GM12878 (cell line): ENCODE results near the gene ARHGAP26. TPM values are rescaled to one million over a fixed set of nuclear protein-coding genes. Genes with fewer than 3 reads are reported as not detected.
A peak's percentile ranks its signal among the peaks of the same experiment; 100 is the strongest.

ENCODE experiments used
- ATAC-seq: fragments of 200-7000 bp; cut with Tn5 transposase; 3 replicates; pipeline ENCODE4 v1.9.1; 2020; ENCODE audit warnings: mild to moderate bottlenecking, moderate library complexity
- BruUV-seq: library from RNA; stranded (reverse); fragments of 400-500 nt; replicated peaks from 2 replicates; lab custom pipeline; 2021; lab: Mats Ljungman, UMichigan
- CTCF ChIA-PET: fragments of 300-600 bp; sonication (Branson Sonifier 250); formaldehyde crosslinking; extraction: SDS; loops from one replicate; lab custom pipeline; 2021; ENCODE audit warnings: inconsistent platforms; lab: Yijun Ruan, JAX
- POLR2A ChIA-PET: fragments of 350-600 bp; formaldehyde crosslinking; extraction: SDS; loops from one replicate; lab custom pipeline; 2021; ENCODE audit warnings: inconsistent platforms; lab: Charles Lee
- RAD21 ChIA-PET: fragments of 300-600 bp; sonication (Branson Sonifier 250); formaldehyde crosslinking; loops from one replicate; lab custom pipeline; 2023; ENCODE audit warnings: antibody characterized with exemption; ENCODE audit not compliant: unreplicated experiment; lab: Charles Lee
- SMC1A ChIA-PET: fragments of 300-600 bp; sonication (Branson Sonifier 250); formaldehyde crosslinking; loops from one replicate; lab custom pipeline; 2023; ENCODE audit not compliant: unreplicated experiment, uncharacterized antibody; lab: Charles Lee
- DNase-seq: peaks from one replicate; pipeline ENCODE4 v3.0.0-alpha.2; 2011; ENCODE audit warnings: low read depth, low spot score
- FAIRE-seq: peaks from 3 replicates; lab custom pipeline; 2011; peaks lifted over from hg19 to GRCh38; lab: Jason Lieb, UNC
- H2AFZ ChIP-seq: 2 replicates; pipeline ENCODE4 v1.6.0; 2011; ENCODE audit warnings: low read depth, low read length, control low read depth; ENCODE audit not compliant: control insufficient read depth
- H3K27ac ChIP-seq: 2 replicates; pipeline ENCODE4 v1.5.1; 2011; ENCODE audit warnings: control low read depth; ENCODE audit not compliant: control insufficient read depth, insufficient read depth
- H3K27me3 ChIP-seq, 2 experiments: replicated peaks in 1 of 2; 2 replicates each; pipeline versions ENCODE4 v1.6.0 to v1.6.1; 2011; ENCODE audit warnings: low read length in 1 of 2; ENCODE audit not compliant: control insufficient read depth in 2 of 2, insufficient read depth in 2 of 2
- H3K36me3 ChIP-seq, 2 experiments: 2 replicates each; pipeline ENCODE4 v1.5.1; 2011; ENCODE audit warnings: low read length in 1 of 2; ENCODE audit not compliant: control insufficient read depth in 2 of 2, insufficient read depth in 2 of 2
- H3K4me1 ChIP-seq: 2 replicates; pipeline ENCODE4 v1.6.1; 2011; ENCODE audit warnings: mild to moderate bottlenecking, low read length, moderate library complexity, mixed read lengths; ENCODE audit not compliant: control insufficient read depth, insufficient read depth
- H3K4me2 ChIP-seq: 2 replicates; pipeline ENCODE4 v1.6.0; 2011; ENCODE audit warnings: control low read depth; ENCODE audit not compliant: control insufficient read depth, insufficient read depth
- H3K4me3 ChIP-seq: fragments of 200-600 bp; sonication (generic); 2 replicates; pipeline ENCODE4 v1.5.1; 2016
- H3K79me2 ChIP-seq: 2 replicates; pipeline ENCODE4 v1.6.0; 2011; ENCODE audit warnings: low read length; ENCODE audit not compliant: control insufficient read depth, insufficient read depth
- H3K9ac ChIP-seq: 2 replicates; pipeline ENCODE4 v1.8.0; 2011; ENCODE audit warnings: low read length, control low read depth, mixed read lengths; ENCODE audit not compliant: control insufficient read depth, insufficient read depth
- H3K9me3 ChIP-seq: replicated peaks from 3 replicates; pipeline ENCODE4 v1.5.1; 2011; ENCODE audit warnings: mild to moderate bottlenecking, low read length; ENCODE audit not compliant: control insufficient read depth, insufficient read depth
- H4K20me1 ChIP-seq: 2 replicates; pipeline ENCODE4 v1.6.0; 2011; ENCODE audit not compliant: control insufficient read depth, insufficient read depth
- ATF2 ChIP-seq: IDR thresholded peaks from 2 replicates; pipeline ENCODE4 v1.6.1; 2012; ENCODE audit warnings: low read length, inconsistent platforms
- ATF7 ChIP-seq: fragments of 450-650 bp; IDR thresholded peaks from 2 replicates; pipeline ENCODE4 v1.6.1; 2016; ENCODE audit warnings: low read depth, mild to moderate bottlenecking
- ETV6 ChIP-seq, 2 experiments: fragments of 450-650 bp in 1 of 2; IDR thresholded peaks in 1 of 2; conservative IDR thresholded peaks in 1 of 2; 2 replicates each; pipeline ENCODE4 v1.6.1; 2014; ENCODE audit warnings: antibody characterized with exemption in 1 of 2, borderline replicate concordance in 1 of 2, low read depth in 1 of 2, mild to moderate bottlenecking in 1 of 2, moderate library complexity in 1 of 2
- FOXM1 ChIP-seq: IDR thresholded peaks from 2 replicates; pipeline ENCODE4 v1.6.1; 2012; ENCODE audit warnings: low read depth, mild to moderate bottlenecking, inconsistent platforms, low read length, moderate library complexity
- IKZF1 ChIP-seq: fragments of 450-650 bp; conservative IDR thresholded peaks from 2 replicates; pipeline ENCODE4 v1.6.1; 2017; ENCODE audit warnings: antibody characterized with exemption, mild to moderate bottlenecking
- MTA2 ChIP-seq: fragments of 450-650 bp; IDR thresholded peaks from 2 replicates; pipeline ENCODE4 v1.6.1; 2016; ENCODE audit warnings: low read depth, mild to moderate bottlenecking, moderate library complexity
- PRDM15 ChIP-seq: fragments of 450-650 bp; formaldehyde crosslinking; IDR thresholded peaks from 2 replicates; pipeline ENCODE4 v1.4.0; 2020; ENCODE audit warnings: mild to moderate bottlenecking, moderate library complexity
- STAT1 ChIP-seq: fragments of 450-650 bp; conservative IDR thresholded peaks from 2 replicates; pipeline ENCODE4 v1.6.1; 2014; ENCODE audit warnings: antibody characterized with exemption, mild to moderate bottlenecking
- ZBTB4 ChIP-seq: fragments of 450-650 bp; formaldehyde crosslinking; IDR thresholded peaks from 2 replicates; pipeline ENCODE4 v1.4.0; 2022; ENCODE audit warnings: mild to moderate bottlenecking, moderate library complexity
- ZNF384 ChIP-seq: IDR thresholded peaks from 2 replicates; pipeline ENCODE4 v1.6.1; 2012; ENCODE audit warnings: low read depth, mild to moderate bottlenecking, low read length, improper control_type of control experiment, borderline replicate concordance
- WGBS: methylation state at CpG from one replicate; pipeline ENCODE4 v1.1.6; 2016; ENCODE audit warnings: low lambda C conversion rate; ENCODE audit not compliant: insufficient replicate concordance, insufficient coverage; ENCODE audit errors: missing lambda C conversion rate; 5-methylcytosine and 5-hydroxymethylcytosine counted together
- in situ Hi-C: fragments of 300-500 bp; cut with MboI; formaldehyde crosslinking; loops from 9 replicates; pipeline ENCODE4 v1.14.3; 2018; ENCODE audit warnings: mixed read lengths
- intact Hi-C: fragments of 100-400 bp; cut with micrococcal nuclease; formaldehyde crosslinking; loops from one replicate; pipeline ENCODE4 v1.14.2; 2022; ENCODE audit not compliant: unreplicated experiment
- polyA plus RNA-seq, 11 experiments: library from polyadenylated mRNA; depleted of rRNA in 4 of 11; unstranded in 6 of 11; stranded (reverse) in 5 of 11; fragments of >200 nt; fragmentation: Nextera tagmentation in 4 of 11; fragmentation: Illumina TruSeq in 1 of 11; extraction: Ambion mirVana in 4 of 11; extraction: Trizol in 1 of 11; gene quantifications; 1 replicate in 1 of 11; 2 replicates in 10 of 11; pipeline versions ENCODE4 v1.2.1 to v1.2.3, GENCODE V29; 2011 to 2016; ENCODE audit warnings: inconsistent platforms in 2 of 11, missing spikeins in 2 of 11, low read depth in 1 of 11
- total RNA-seq, 4 experiments: library from RNA; depleted of rRNA in 3 of 4; stranded (reverse); fragments of >200 nt in 3 of 4; fragmentation: Illumina TruSeq in 1 of 4; extraction: Trizol in 1 of 4; gene quantifications; 2 replicates each; pipeline versions ENCODE4 v1.2.1 to v1.2.3, GENCODE V29; 2013 to 2021

Gene ARHGAP26
- total and polyA plus RNA-seq, 10 of the 15 experiments (the other 5 are each of a cell fraction or from before 2014, with no cell fraction given) = 9.4 to 41.5 (median 19.3) TPM

GRCh38 chr5:143003328-143003636 lies 233.1 kb downstream of the ARHGAP26 start (continued):
- TF ChIP-seq PRDM15 (CRISPR knock-in tag) = no peak
- TF ChIP-seq, all 136 proteins: peak for 6

- SMC1A ChIA-PET = interaction anchor here (0.6 to 11.6 kb wide), 23 partner anchors 5 to 403 kb away, joined by 3 to 149 read pairs (median 18); no protein-coding TSS in a partner anchor
- 19% methylated on average over 4 of the region's 4 CpGs for WGBS
- no peak for DNase-seq
- Histone ChIP-seq H3K4me1 (peaks cover 51% of the 10 kb centered on the region), H4K20me1 (no peaks in the 10 kb centered on the region), H3K27me3 (no peaks in the 10 kb centered on the region), H3K4me3 (no peak overlapping the region), H3K4me2 (peak overlapping the region; percentile 43; the same call in 1 of the 2 replicates), H3K27ac (peak overlapping the region; percentile 89), H3K36me3 (no peaks in the 10 kb centered on the region), H3K9me3 (no peaks in the 10 kb centered on the region; the same call in 2 of the 3 replicates), H3K79me2 (no peaks in the 10 kb centered on the region; the same call in none of the 2 replicates), H2AFZ (no peak overlapping the region), H3K9ac (no peak overlapping the region; the same call in 1 of the 2 replicates)
- BruUV-seq = no TSS peak
- CTCF ChIA-PET = interaction anchor here (0.8 to 11.0 kb wide), 17 partner anchors 5 to 964 kb away, joined by 3 to 92 read pairs (median 10); partner anchors contain the start of gene NR3C1
- peak; percentile 54 for ATAC-seq
- RAD21 ChIA-PET = interaction anchor here (1.0 to 11.9 kb wide), 24 partner anchors 8 to 1182 kb away, joined by 3 to 129 read pairs (median 14); partner anchors contain the start of gene NR3C1
- POLR2A ChIA-PET = interaction anchor here (0.6 to 3.0 kb wide), 8 partner anchors 21 to 821 kb away, joined by 3 to 18 read pairs (median 4); no protein-coding TSS in a partner anchor
- intact Hi-C loops = loop anchor here (2.0 to 10.0 kb wide), 6 partner anchors 16 to 1183 kb away; no protein-coding TSS in a partner anchor
- FAIRE-seq = no peak
- in situ Hi-C loops = loop anchor here (5.0 to 10.0 kb wide), 4 partner anchors 80 to 1180 kb away; no protein-coding TSS in a partner anchor
- peak; percentile 29; the same call in 1 of the 2 replicates for TF ChIP-seq ATF2
- peak; percentile 42; the same call in 1 of the 2 replicates for TF ChIP-seq FOXM1
- no peak for TF ChIP-seq ZNF384
- TF ChIP-seq ATF7 = 0 out of 2 replicates have a peak, but pooled peaks have one; percentile 24
- TF ChIP-seq STAT1 = no peak
- 0 out of 2 replicates have a peak, but pooled peaks have one; percentile 6 for TF ChIP-seq ZBTB4 (CRISPR knock-in tag)
- 0 out of 2 replicates have a peak, but pooled peaks have one; percentile 15 for TF ChIP-seq MTA2
- peak in 1 of 2 experiments; percentile 25; a peak in 1 of 4 replicates for TF ChIP-seq ETV6 (conservative IDR thresholded peaks at IDR 0.05 in 1 of 2, IDR thresholded peaks at IDR 0.05 in 1 of 2; ENCODE audit: borderline replicate concordance in 1 of 2, low read depth in 1 of 2)
- TF ChIP-seq IKZF1 = peak; percentile 42; the same call in 1 of the 2 replicates
Measured at GRCh38 chr5:143004361-143005145, 234.4 kb downstream of the ARHGAP26 start.
